MG63 (cell line): Measurements from ENCODE around the gene THSD4. TPM values are rescaled to one million over a fixed set of nuclear protein-coding genes. Genes with fewer than 3 reads are reported as not detected.
A peak's percentile ranks its signal among the peaks of the same experiment; 100 is the strongest.

Experiments used
- DNase-seq: peaks from one replicate; pipeline ENCODE4 v3.0.0-alpha.2; 2020
- H3K27me3 ChIP-seq: fragments of 250-450 bp; sonication (Bioruptor Pico); 2 replicates; pipeline ENCODE4 v1.5.1; 2020; ENCODE audit warnings: mild to moderate bottlenecking, moderate library complexity
- H3K36me3 ChIP-seq: fragments of 250-450 bp; sonication (Bioruptor Pico); 2 replicates; pipeline ENCODE4 v1.5.1; 2020; ENCODE audit warnings: mild to moderate bottlenecking, moderate library complexity
- H3K4me3 ChIP-seq: fragments of 250-450 bp; sonication (Bioruptor Pico); 2 replicates; pipeline ENCODE4 v1.5.1; 2020; ENCODE audit warnings: mild to moderate bottlenecking, moderate library complexity
- H3K9me3 ChIP-seq: fragments of 250-450 bp; sonication (Bioruptor Pico); 2 replicates; pipeline ENCODE4 v1.5.1; 2020; ENCODE audit warnings: mild to moderate bottlenecking, moderate library complexity
- total RNA-seq: library from RNA; depleted of rRNA; stranded (reverse); fragments of >200 nt; shearing (Covaris generic); gene quantifications from 2 replicates; pipeline ENCODE4 v1.2.3, GENCODE V29; 2014; ENCODE audit warnings: low replicate concordance

THSD4 gene
- total RNA-seq, 1 experiment from 2014 or later, result 10.2 TPM

DNA sequence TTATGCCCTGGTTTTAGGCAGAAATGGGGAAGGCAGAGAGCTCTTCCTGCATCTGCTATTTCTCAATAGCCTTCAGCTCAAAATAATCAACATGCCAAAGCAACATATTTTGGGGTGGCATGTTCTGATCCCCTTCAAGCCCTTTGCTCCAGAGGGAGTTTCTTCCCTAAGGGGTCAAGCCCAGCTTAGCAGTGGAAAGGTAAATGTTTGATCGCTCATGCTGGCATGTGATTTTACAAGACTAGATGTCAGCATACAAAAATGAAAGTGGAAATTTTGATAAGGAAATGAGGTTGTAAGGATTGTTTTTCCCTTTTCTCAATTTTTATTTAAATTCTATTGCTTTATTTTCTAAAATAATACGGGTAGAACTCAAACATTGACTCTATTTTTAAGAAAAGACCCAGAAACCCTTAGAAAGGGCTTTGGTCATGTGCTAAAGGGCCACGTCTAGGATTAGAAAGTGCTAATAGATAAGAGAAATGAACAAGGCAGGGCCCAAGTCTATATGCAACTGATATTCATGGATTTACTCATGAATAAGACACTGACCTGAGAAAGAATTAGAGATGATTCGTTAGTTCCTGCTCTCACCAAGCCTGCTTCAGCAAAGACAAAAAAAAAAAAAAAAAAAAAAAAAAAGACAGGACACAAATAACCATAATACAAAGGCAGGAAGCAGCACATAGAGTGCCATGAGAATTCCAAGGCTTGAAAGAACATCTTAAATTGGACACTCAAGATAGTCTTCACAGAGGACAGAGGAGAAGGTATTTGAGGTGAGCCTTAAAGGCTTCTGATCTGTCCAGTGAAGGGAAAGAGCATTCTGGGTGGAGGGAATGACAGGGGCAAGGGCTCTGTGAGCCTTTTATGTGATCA, 640.1 kb downstream of the THSD4 start:
- peaks cover 25% of the 10 kb centered on the region for H3K36me3 ChIP-seq
- no peak for DNase-seq
- no peaks in the 10 kb centered on the region for H3K27me3 ChIP-seq
- peaks cover 12% of the 10 kb centered on the region for H3K9me3 ChIP-seq
- no peak overlapping the region for H3K4me3 ChIP-seq

DNA sequence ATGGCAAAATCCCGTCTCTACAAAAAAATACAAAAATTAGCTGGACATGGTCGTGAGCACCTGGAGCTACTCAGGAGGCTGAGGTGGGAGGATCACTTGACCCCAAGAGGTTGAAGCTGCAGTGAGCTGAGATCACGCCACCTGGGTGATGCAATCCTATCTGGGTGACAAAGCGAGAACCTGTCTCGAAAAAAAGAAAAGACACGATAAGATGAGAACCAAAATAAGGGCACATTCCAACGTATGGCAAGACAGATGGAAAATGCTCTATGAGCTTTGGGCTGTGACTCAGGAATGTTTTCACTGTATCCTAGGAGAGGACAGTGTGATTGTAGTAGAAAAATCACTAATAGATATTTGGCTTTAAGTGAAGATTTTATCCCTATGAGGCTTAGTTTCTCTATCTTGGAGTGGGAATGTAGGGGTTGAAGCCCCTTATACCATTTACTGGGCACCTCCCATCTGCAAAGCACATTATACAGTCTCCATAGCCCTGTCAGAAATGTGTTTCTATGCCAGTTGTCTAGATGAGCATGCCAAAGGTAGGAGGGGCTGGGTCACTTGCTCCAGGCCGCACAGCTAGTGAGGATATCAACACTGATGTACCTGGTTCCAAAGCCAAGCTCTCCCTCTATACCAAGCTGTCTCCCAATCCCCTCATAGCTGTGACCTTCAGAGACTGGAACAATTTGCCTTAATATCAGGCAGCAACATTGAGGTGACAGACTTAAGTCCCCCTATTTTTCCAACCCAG, 641.5 kb downstream of the THSD4 start:
- H3K27me3 ChIP-seq, result no peaks in the 10 kb centered on the region
- no peak overlapping the region for H3K4me3 ChIP-seq
- no peak for DNase-seq
- peaks cover 23% of the 10 kb centered on the region for H3K9me3 ChIP-seq
- H3K36me3 ChIP-seq, result peaks cover 26% of the 10 kb centered on the region

DNA sequence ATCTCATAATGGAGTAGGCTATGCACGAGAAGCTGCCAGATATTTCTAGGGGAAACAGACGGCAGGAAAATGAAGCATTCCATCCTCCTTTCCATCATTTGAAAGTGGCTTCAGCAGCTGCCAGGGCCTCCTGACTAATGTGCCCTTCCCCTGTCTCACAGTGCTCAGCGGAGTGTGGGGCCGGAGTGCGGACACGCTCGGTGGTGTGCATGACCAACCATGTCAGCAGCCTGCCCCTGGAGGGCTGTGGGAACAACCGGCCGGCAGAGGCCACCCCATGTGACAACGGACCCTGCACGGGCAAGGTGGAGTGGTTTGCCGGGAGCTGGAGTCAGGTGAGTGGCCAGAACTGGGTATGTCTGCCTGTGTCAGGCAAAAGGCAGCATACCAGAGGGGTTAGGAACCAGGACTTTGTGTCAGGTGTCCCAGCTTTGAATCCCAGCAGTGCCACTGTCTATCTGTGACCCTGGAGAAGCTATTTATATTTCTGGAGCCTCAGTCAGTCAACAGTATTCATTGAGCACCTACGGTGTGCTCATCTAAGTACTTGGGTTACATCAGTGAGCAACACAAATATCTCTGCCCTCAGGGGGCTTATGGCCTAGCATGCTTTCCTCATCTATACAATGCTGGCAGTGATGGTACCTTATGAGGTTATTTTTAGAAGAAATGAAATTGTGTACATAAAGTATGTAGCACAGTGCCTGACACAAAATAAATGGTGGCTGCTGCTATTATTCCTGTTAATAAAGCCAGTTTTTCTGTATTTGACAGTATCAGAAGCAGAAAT, 642.7 kb downstream of the THSD4 start:
- Histone ChIP-seq H3K27me3 (no peaks in the 10 kb centered on the region), H3K9me3 (peaks cover 23% of the 10 kb centered on the region), H3K36me3 (peaks cover 26% of the 10 kb centered on the region), H3K4me3 (no peak overlapping the region)
- DNase-seq, result no peak

DNA sequence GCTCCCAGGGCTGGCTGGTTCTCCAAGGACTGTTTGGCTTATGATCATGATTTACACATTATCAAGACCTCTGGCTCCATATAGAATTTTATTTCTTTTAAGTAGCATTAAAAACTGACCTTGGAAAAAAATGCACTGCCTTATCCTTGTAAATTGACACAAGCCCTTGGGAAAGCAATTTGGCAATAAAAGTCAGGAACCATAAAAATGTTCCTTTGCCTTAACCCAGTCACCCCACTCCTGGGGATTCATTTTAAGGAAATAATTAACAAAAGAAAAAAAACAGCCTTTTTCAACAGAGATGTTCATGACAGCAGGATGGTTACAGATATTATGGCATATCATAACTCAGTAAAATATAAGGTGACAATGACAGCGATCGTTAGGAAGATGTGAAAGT, 643.4 kb downstream of the THSD4 start:
- H3K4me3 ChIP-seq, result no peak overlapping the region
- peaks cover 26% of the 10 kb centered on the region for H3K36me3 ChIP-seq
- H3K27me3 ChIP-seq, result no peaks in the 10 kb centered on the region
- peaks cover 23% of the 10 kb centered on the region for H3K9me3 ChIP-seq
- DNase-seq, result no peak

DNA sequence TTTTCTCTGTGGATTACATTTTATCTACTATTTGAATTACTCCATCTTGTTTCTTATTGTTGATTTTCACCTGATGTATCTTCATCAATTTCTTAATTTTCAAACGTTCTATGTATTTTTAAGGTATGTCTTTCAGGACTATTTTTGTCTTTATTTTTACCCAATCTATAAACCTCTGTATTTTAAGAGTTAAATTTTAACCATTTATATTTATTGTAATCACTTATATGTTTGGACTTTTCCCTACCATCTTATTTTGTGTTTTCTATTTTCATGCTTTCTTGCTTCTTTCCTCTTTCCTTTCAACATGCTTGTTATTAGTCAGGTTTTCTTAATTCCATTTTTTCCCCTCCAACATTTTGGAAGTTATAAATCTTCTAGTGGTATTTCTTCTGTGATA, 645.6 kb downstream of the THSD4 start:
- H3K27me3 ChIP-seq, result no peaks in the 10 kb centered on the region
- DNase-seq, result no peak
- H3K36me3 ChIP-seq, result peaks cover 23% of the 10 kb centered on the region
- H3K4me3 ChIP-seq, result no peak overlapping the region
- H3K9me3 ChIP-seq, result peaks cover 23% of the 10 kb centered on the region

DNA sequence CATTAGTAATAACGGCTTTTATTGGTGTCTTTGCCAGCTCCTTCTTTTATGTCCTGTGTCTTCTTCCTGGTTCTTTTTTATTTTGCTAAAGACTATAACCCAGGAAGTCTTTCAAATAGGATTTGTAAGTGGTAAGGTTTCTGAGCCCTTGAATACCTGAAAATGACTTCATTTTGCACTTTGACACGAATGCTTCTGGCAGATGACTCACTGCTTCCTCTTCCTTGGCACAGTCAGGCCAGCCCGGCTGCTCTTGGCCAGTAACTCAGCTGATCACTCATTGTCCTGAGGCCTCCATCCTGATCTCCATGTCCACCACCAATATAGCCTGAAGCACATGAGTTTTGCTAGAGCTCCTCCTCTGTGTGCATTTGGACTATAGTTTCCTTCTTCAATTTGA, 646.4 kb downstream of the THSD4 start:
- H3K4me3 ChIP-seq, result no peak overlapping the region
- peaks cover 23% of the 10 kb centered on the region for H3K9me3 ChIP-seq
- H3K27me3 ChIP-seq, result no peaks in the 10 kb centered on the region
- H3K36me3 ChIP-seq, result peaks cover 23% of the 10 kb centered on the region
- DNase-seq, result peak; percentile 91

DNA sequence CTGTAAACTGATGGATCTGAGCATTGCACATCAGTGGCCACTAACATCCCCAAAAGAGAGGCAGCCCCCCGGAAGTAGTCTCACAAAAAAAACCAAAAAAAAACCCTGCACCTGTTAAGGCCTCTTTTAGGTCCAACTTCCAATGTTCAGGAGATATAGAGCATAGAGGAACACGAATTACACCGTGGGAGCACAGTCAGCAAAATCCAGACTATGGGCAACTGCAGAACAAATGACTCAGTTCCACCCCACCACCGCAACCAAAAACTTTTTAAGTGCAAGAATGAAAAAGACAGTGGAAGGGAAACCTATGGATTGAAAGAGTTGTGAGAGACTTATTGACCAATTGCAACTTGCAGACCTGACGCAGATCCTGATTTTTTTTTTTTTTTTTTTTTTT, 652.9 kb downstream of the THSD4 start:
- Histone ChIP-seq H3K9me3 (no peaks in the 10 kb centered on the region; the same call in 1 of the 2 replicates), H3K4me3 (no peak overlapping the region), H3K27me3 (no peaks in the 10 kb centered on the region), H3K36me3 (no peaks in the 10 kb centered on the region; the same call in 1 of the 2 replicates)
- no peak for DNase-seq

DNA sequence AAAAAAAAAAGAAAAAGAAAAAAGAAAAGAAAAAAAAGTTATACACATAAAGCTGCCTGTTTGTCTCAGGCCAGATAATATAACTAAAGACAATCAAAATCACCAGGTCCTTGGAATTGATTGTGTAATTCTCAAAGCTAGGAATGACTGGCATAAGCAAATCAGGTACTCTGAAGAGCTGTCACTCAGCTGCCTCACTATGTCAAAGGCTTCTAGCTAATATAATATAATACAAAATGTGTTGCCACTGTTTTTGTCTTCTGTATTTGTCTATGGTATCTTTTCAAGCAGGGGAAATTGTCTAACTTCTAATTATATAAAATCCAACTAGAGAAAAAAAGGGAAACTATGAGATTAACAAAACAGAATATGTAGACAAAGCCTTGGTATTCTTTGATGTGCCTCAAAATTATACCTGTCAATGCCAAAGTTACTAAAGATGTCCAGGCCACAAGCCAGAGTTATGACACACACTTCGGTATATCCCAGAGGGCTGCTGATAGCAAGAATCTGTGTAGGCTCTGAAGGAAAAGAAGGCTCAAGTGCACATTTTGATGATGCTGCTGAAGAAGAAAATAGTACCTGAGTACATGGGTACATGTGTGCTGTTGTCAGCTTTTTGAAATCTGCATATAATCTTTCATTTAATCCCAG, 658.1 kb downstream of the THSD4 start:
- no peak overlapping the region for H3K4me3 ChIP-seq

DNA sequence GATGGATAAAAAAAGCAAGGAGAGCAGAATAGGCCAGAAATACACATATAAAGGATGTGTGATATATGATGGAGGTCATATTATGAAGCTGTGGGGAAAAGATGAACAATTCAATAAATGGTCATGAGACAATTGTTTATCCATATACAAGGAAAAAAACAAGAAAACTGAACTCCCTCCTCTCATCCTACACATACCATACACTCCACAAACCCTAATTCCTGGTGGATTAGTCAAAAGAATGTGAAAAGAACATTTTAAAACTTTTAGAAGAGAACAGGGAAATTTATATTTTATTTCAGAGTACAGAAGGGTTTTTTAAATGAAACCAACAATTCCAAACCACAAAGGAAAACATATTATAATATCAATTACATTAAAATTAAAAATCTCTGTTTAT, 660.6 kb downstream of the THSD4 start:
- DNase-seq, result no peak
- Histone ChIP-seq H3K4me3 (no peak overlapping the region), H3K27me3 (no peaks in the 10 kb centered on the region), H3K9me3 (no peaks in the 10 kb centered on the region; the same call in 1 of the 2 replicates), H3K36me3 (no peaks in the 10 kb centered on the region; the same call in 1 of the 2 replicates)

More for the DNA sequence above, 658.1 kb downstream of the THSD4 start:
- Histone ChIP-seq H3K27me3 (no peaks in the 10 kb centered on the region), H3K36me3 (no peaks in the 10 kb centered on the region), H3K9me3 (no peaks in the 10 kb centered on the region; the same call in 1 of the 2 replicates)
- DNase-seq, result no peak

DNA sequence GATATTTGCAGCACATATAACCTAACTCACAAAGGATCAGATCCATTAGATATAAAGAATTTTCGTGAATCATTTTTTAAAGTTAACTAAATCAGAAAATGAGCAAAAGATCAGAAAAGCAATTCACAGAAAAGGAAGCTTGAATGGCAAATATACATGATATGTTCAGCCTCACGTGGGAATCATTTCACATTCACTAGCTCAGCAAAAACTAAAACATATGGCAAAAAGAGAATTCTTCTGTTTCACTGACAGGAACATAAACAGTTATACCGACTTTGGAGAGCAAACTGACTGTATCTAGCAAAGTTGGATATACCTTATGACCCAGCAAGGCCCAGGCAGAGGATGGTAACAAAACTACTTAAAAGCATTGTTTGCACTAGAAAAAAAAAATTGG, 661.0 kb downstream of the THSD4 start:
- no peak overlapping the region for H3K4me3 ChIP-seq
- no peaks in the 10 kb centered on the region for H3K27me3 ChIP-seq
- no peaks in the 10 kb centered on the region; the same call in 1 of the 2 replicates for H3K36me3 ChIP-seq
- DNase-seq, result no peak
- H3K9me3 ChIP-seq, result no peaks in the 10 kb centered on the region; the same call in 1 of the 2 replicates

DNA sequence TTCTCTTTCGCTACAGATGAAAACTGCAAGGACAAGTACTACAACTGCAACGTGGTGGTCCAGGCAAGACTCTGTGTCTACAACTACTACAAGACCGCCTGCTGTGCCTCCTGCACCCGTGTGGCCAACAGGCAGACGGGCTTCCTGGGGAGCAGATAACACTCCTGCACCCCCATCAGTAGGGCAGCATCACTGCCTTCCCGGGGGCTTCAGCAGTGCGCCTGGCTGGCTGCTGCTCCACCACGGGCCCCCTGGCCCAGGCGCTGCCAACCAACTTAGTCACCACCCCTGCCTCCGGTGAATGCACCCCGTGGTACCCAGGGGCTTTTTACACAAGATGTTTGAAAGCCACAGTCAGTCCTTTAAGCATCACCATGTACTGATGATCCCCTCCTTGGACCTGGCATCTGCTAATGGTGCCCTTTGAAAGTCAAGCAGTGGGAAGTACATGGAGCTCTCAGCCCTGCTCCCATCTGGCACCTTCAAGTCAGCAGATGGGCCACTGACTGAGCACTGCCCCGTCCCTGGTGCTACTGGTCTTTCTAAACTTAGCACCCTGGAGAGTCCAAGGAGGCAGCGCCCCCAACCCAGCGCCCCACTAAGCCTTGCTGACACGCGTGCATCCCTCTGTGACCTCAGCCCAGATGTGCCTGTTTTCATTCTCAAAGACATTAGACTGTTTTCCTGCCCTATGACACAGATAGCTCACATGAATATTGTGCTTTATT, 662.1 kb downstream of the THSD4 start:
- H3K27me3 ChIP-seq, result no peaks in the 10 kb centered on the region
- DNase-seq, result no peak

DNA sequence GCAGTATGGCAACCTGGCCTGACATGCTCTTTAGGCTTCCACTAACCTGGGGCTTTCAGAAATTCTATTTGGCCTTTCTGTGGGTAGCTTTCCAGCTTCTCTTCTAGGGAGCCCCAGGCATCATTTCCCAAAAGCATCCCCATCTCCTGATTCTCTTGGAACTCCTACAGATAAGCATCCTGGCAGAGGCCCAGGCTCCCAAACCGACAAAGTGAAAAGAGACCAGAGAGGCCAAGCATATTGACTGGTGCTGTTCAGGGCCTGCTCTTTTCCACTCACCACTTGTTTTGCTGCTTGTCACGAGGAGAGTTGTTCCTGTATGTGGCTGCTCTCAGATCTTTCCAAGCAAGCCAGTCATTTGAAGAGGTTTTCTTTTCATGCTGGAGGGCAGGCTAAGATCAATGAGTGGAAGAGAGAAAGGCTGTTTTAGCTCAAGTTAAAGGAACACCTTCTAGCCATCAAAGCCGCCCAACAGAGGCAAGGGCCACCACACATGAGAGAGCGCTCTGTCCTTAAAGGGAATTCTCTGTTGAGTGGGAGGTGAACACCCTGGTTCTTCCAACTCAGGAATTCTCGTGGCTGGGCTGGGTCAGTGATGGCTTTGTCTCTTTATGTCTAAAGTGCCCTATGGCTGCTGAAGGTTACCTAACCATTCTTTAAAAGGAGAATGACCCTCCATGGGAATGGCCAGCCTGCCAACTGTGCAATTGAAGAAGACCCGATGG, 664.0 kb downstream of the THSD4 start:
- Histone ChIP-seq H3K27me3 (no peaks in the 10 kb centered on the region), H3K9me3 (no peaks in the 10 kb centered on the region), H3K36me3 (no peaks in the 10 kb centered on the region; the same call in 1 of the 2 replicates), H3K4me3 (no peak overlapping the region)
- DNase-seq, result no peak

More for the DNA sequence above, 662.1 kb downstream of the THSD4 start:
- Histone ChIP-seq H3K4me3 (no peak overlapping the region), H3K36me3 (no peaks in the 10 kb centered on the region; the same call in 1 of the 2 replicates), H3K9me3 (no peaks in the 10 kb centered on the region; the same call in 1 of the 2 replicates)

DNA sequence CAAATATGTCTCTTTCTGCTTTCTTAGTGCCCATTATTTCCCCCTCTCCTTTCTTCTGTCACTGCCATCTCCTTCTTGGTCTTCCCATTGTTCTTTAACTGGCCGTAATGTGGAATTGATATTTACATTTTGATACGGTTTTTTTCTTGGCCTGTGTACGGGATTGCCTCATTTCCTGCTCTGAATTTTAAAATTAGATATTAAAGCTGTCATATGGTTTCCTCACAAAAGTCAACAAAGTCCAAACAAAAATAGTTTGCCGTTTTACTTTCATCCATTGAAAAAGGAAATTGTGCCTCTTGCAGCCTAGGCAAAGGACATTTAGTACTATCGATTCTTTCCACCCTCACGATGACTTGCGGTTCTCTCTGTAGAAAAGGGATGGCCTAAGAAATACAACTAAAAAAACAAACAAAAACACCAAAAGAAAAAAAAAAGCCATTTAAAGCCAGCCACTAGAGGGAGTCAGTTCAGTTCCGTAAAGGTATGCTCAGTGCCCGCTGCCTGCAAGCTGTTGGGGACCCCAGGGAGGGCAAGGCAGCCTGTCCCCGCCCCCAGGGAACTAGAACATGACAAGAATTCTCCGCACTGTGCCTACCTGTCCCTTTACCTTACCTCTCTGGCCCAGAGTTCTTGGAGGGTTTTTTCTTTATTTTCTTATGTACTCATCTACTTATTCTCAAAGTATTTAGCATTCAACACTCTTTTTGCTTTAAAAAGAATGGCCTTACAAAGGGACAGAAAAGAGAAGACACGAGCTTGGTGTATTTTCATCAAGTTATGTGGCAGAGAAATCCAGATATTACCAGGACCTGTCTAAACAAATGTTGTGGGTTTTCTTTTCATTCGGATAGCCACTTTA, 665.1 kb downstream of the THSD4 start:
- Histone ChIP-seq H3K4me3 (no peak overlapping the region), H3K27me3 (no peaks in the 10 kb centered on the region), H3K9me3 (no peaks in the 10 kb centered on the region), H3K36me3 (no peaks in the 10 kb centered on the region; the same call in 1 of the 2 replicates)
- DNase-seq, result no peak
